Esophagus muscularis mucosa (tissue), 3 donors: ENCODE measurements around the gene PPP1R12B.

Experiments
- POLR2A ChIP-seq: fragments of 450-650 bp; IDR thresholded peaks from one replicate; pipeline ENCODE4 v1.6.1; 2017; ENCODE audit warnings: antibody characterized with exemption, moderate library complexity, mild to moderate bottlenecking, low read depth
- TF ChIP-seq, protein P1 (sequence below), 3 experiments: fragments of 200-600 bp in 2 of 3; fragments of 450-650 bp in 1 of 3; sonication (generic) in 2 of 3; IDR thresholded peaks; one replicate each; pipeline ENCODE4 v1.5.1; 2017 to 2019; ENCODE audit warnings: antibody characterized with exemption in 3 of 3, mild to moderate bottlenecking in 2 of 3, moderate library complexity in 1 of 3

DNA sequence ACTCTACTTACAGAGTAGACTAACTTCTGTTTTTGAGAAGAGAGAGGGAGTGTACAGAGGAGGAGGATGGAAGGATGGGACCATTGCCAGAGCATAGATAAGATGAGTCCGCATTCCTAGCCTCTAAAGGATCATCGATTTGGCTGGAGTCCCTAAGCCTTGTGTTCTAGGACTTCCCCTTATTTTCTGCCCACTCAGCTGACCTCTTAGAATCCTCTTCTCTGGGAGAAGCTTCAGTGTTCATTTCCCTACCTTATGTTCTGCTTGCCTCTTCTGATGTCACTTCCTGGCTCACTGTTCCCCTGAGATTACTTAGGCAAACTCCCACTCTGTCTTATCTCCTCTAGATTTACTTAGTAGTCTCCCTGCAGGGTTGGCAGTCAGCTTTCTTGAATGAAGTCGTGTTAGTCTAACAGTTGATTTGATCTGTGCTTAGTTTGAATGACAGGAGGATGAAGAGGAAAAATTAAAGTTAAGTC, 205.1 kb downstream of the PPP1R12B start:
- TF ChIP-seq, protein P1, sequence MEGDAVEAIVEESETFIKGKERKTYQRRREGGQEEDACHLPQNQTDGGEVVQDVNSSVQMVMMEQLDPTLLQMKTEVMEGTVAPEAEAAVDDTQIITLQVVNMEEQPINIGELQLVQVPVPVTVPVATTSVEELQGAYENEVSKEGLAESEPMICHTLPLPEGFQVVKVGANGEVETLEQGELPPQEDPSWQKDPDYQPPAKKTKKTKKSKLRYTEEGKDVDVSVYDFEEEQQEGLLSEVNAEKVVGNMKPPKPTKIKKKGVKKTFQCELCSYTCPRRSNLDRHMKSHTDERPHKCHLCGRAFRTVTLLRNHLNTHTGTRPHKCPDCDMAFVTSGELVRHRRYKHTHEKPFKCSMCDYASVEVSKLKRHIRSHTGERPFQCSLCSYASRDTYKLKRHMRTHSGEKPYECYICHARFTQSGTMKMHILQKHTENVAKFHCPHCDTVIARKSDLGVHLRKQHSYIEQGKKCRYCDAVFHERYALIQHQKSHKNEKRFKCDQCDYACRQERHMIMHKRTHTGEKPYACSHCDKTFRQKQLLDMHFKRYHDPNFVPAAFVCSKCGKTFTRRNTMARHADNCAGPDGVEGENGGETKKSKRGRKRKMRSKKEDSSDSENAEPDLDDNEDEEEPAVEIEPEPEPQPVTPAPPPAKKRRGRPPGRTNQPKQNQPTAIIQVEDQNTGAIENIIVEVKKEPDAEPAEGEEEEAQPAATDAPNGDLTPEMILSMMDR (IDR thresholded peaks at IDR 0.05): no peak
- no peak for TF ChIP-seq POLR2A
